ENCODE results near the gene VKORC1L1.
"Not testable (repeated sequence)": the region's sequence is repeated elsewhere in the genome, so short reads cannot be mapped to it uniquely, and the experiment has no call there.

Gene VKORC1L1

GRCh38 chr7:65976659-65977196 is 103.9 kb downstream of the VKORC1L1 start:
- no peak for DNase-seq (ENCODE audit: low read depth, low spot score)

GRCh38 chr7:65978891-65979582 is 106.2 kb downstream of the VKORC1L1 start:
- DNase-seq (ENCODE audit: low read depth, low spot score): no peak

- DNase-seq (ENCODE audit: low read depth, low spot score): no peak
Measured at GRCh38 chr7:65979583-65980477, 107.0 kb downstream of the VKORC1L1 start.

GRCh38 chr7:65980478-65981250 is 107.8 kb downstream of the VKORC1L1 start:
- DNase-seq (ENCODE audit: low read depth, low spot score): no peak

GRCh38 chr7:65981965-65982792 is 109.3 kb downstream of the VKORC1L1 start, which contains the start of gene GUSB:
Gene GUSB (minus strand): TSS chr7:65982213. CDS start chr7:65982183, 30 bp downstream.
- DNase-seq (ENCODE audit: low read depth, low spot score): peak; percentile 45

GRCh38 chr7:65983965-65984658 is 111.2 kb downstream of the VKORC1L1 start:
- no peak for DNase-seq (ENCODE audit: low read depth, low spot score)

- no peak for DNase-seq (ENCODE audit: low read depth, low spot score)
Measured at GRCh38 chr7:65988084-65988483, 115.2 kb downstream of the VKORC1L1 start.

- DNase-seq (ENCODE audit: low read depth, low spot score): not testable (repeated sequence)
Measured at GRCh38 chr7:65988503-65988902, 115.6 kb downstream of the VKORC1L1 start.

- DNase-seq (ENCODE audit: low read depth, low spot score): no peak
Measured at GRCh38 chr7:65989694-65990080, 116.8 kb downstream of the VKORC1L1 start.

GRCh38 chr7:65991829-65992228 is 119.0 kb downstream of the VKORC1L1 start:
- DNase-seq (ENCODE audit: low read depth, low spot score): not testable (repeated sequence)

- DNase-seq (ENCODE audit: low read depth, low spot score): no peak
Measured at GRCh38 chr7:65992526-65992925, 119.7 kb downstream of the VKORC1L1 start.

- not testable (repeated sequence) for DNase-seq (ENCODE audit: low read depth, low spot score)
Measured at GRCh38 chr7:65994984-65995383, 122.1 kb downstream of the VKORC1L1 start.

GRCh38 chr7:66000823-66001417 is 128.0 kb downstream of the VKORC1L1 start:
- not testable (repeated sequence) for DNase-seq (ENCODE audit: low read depth, low spot score)

GRCh38 chr7:66005115-66005671 is 132.3 kb downstream of the VKORC1L1 start:
- not testable (repeated sequence) for DNase-seq (ENCODE audit: low read depth, low spot score)

GRCh38 chr7:66007232-66007631 is 134.4 kb downstream of the VKORC1L1 start:
- no peak for DNase-seq (ENCODE audit: low read depth, low spot score)
